Measurements from ENCODE around the gene FHL1.

DNA sequence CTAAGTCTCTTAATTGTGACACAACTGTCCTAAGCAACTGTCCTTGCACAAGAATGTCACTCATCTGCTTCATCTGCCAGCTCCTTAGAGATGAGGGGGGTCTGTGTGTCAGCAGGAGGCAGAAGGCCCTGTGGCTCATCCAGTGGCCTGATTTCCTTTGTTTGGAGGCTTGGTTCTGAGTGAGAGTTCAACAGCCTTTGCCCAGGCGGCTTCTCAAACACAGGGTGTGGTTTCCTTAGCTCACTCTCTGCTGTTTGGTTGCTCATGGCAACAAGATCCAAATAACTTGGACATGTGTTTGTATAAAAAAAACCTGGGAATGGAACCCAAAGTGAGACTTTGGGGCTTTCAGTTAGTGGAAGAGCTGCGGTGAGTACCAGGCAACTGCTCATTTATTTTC lies 57.2 kb downstream of the FHL1 start:
- TF ChIP-seq, protein P1, sequence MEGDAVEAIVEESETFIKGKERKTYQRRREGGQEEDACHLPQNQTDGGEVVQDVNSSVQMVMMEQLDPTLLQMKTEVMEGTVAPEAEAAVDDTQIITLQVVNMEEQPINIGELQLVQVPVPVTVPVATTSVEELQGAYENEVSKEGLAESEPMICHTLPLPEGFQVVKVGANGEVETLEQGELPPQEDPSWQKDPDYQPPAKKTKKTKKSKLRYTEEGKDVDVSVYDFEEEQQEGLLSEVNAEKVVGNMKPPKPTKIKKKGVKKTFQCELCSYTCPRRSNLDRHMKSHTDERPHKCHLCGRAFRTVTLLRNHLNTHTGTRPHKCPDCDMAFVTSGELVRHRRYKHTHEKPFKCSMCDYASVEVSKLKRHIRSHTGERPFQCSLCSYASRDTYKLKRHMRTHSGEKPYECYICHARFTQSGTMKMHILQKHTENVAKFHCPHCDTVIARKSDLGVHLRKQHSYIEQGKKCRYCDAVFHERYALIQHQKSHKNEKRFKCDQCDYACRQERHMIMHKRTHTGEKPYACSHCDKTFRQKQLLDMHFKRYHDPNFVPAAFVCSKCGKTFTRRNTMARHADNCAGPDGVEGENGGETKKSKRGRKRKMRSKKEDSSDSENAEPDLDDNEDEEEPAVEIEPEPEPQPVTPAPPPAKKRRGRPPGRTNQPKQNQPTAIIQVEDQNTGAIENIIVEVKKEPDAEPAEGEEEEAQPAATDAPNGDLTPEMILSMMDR (conservative IDR thresholded peaks at IDR 0.05; ENCODE audit: low read depth, low read length), result no peak
- TF ChIP-seq POLR2A (IDR thresholded peaks at IDR 0.05; ENCODE audit: low read depth, low read length) (no peak), SMC3 (IDR thresholded peaks at IDR 0.05; ENCODE audit: low read depth, low read length) (no peak), CHD1 (IDR thresholded peaks at IDR 0.05; ENCODE audit: low read depth, low read length) (no peak), RFX5 (IDR thresholded peaks at IDR 0.05; ENCODE audit: low read depth, low read length) (no peak), FOS (IDR thresholded peaks at IDR 0.05; ENCODE audit: low read depth, low read length) (no peak), CEBPB (IDR thresholded peaks at IDR 0.05; ENCODE audit: low read depth, low read length) (no peak), BHLHE40 (IDR thresholded peaks at IDR 0.05; ENCODE audit: low read depth, low read length) (no peak), MXI1 (IDR thresholded peaks at IDR 0.05; ENCODE audit: borderline replicate concordance, low read depth, low read length) (no peak), MAZ (IDR thresholded peaks at IDR 0.05; ENCODE audit: borderline replicate concordance, low read depth, low read length) (no peak)
- TF ChIP-seq, protein P2, sequence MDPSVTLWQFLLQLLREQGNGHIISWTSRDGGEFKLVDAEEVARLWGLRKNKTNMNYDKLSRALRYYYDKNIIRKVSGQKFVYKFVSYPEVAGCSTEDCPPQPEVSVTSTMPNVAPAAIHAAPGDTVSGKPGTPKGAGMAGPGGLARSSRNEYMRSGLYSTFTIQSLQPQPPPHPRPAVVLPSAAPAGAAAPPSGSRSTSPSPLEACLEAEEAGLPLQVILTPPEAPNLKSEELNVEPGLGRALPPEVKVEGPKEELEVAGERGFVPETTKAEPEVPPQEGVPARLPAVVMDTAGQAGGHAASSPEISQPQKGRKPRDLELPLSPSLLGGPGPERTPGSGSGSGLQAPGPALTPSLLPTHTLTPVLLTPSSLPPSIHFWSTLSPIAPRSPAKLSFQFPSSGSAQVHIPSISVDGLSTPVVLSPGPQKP (IDR thresholded peaks at IDR 0.05; ENCODE audit: borderline replicate concordance, low read depth, low read length), result no peak
